CD4-positive, alpha-beta T cell (primary cell): ENCODE data around the gene ESR1. TPM values are rescaled to one million over a fixed set of nuclear protein-coding genes. Genes with fewer than 3 reads are reported as not detected.

ENCODE experiments used
- ATAC-seq: fragments of 200-7000 bp; cut with Tn5 transposase; one replicate; pipeline ENCODE4 v1.10.0; 2022; ENCODE audit warnings: mild to moderate bottlenecking; ENCODE audit not compliant: poor library complexity
- CTCF ChIA-PET: fragments of 350-600 bp; sonication (Branson Sonifier 250); formaldehyde crosslinking; loops from one replicate; lab custom pipeline; 2021; ENCODE audit warnings: antibody characterized with exemption, inconsistent platforms; lab: Charles Lee
- POLR2A ChIA-PET: fragments of 350-600 bp; sonication (Branson Sonifier 250); formaldehyde crosslinking; loops from one replicate; lab custom pipeline; 2021; ENCODE audit warnings: antibody characterized with exemption, inconsistent platforms; lab: Charles Lee
- DNase-seq, 14 experiments: peaks; one replicate each; pipeline ENCODE4 v3.0.0-alpha.2; 2013 to 2020; ENCODE audit warnings: mixed read lengths in 2 of 14
- H3K27ac ChIP-seq, 2 donors: one replicate each; pipeline versions ENCODE4 v1.5.1 to v1.7.0; 2013; ENCODE audit warnings: low read length in 2 of 2, low read depth in 1 of 2, mild to moderate bottlenecking in 1 of 2
- H3K27me3 ChIP-seq, 2 experiments: 1 replicate in 1 of 2; 2 replicates in 1 of 2; pipeline versions ENCODE4 v1.6.1 to v1.7.0; 2013; ENCODE audit warnings: low read length in 2 of 2, control low read depth in 1 of 2, mild to moderate bottlenecking in 1 of 2, moderate library complexity in 1 of 2; ENCODE audit not compliant: insufficient read depth in 2 of 2, control insufficient read depth in 1 of 2
- H3K36me3 ChIP-seq: one replicate; pipeline ENCODE4 v1.6.1; 2013; ENCODE audit warnings: low read length, control low read depth; ENCODE audit not compliant: insufficient read depth
- H3K4me1 ChIP-seq: one replicate; pipeline ENCODE4 v1.6.1; 2013; ENCODE audit warnings: low read length, control low read depth; ENCODE audit not compliant: insufficient read depth
- H3K4me3 ChIP-seq: one replicate; pipeline ENCODE4 v1.5.1; 2013; ENCODE audit warnings: mild to moderate bottlenecking, low read length, moderate library complexity
- H3K9me3 ChIP-seq, 2 experiments: 1 replicate in 1 of 2; 2 replicates in 1 of 2; pipeline versions ENCODE4 v1.6.1 to v1.7.0; 2013; ENCODE audit warnings: low read length in 2 of 2, mild to moderate bottlenecking in 2 of 2, control low read depth in 1 of 2, moderate library complexity in 1 of 2; ENCODE audit not compliant: control insufficient read depth in 1 of 2, insufficient read depth in 1 of 2
- H3K27ac Mint-ChIP-seq: one replicate; pipeline ENCODE4 v1.8.0; 2020; ENCODE audit warnings: mixed read lengths
- H3K27me3 Mint-ChIP-seq: one replicate; pipeline ENCODE4 v1.8.0; 2021; ENCODE audit warnings: mixed read lengths
- H3K36me3 Mint-ChIP-seq: one replicate; pipeline ENCODE4 v1.8.0; 2021; ENCODE audit warnings: low read depth, mixed read lengths
- H3K4me1 Mint-ChIP-seq: one replicate; pipeline ENCODE4 v1.8.0; 2021; ENCODE audit warnings: low read depth, mixed read lengths
- H3K4me3 Mint-ChIP-seq: one replicate; pipeline ENCODE4 v1.8.0; 2020; ENCODE audit warnings: mild to moderate bottlenecking, mixed read lengths
- H3K9me3 Mint-ChIP-seq: one replicate; pipeline ENCODE4 v1.8.0; 2020; ENCODE audit warnings: mixed read lengths
- intact Hi-C, 2 experiments: fragments of 100-400 bp; cut with DNase I in 1 of 2; cut with micrococcal nuclease in 1 of 2; formaldehyde crosslinking; loops; one replicate each; pipeline versions ENCODE4 v1.15.1 to v1.9.0; 2023 to 2025; cut with DNase I, micrococcal nuclease
- total RNA-seq, 174 experiments: library from RNA in 2 of 174; stranded (reverse) in 2 of 174; gene quantifications; one replicate each; pipeline ENCODE4 v1.2.3 and lab custom pipeline; 2021 to 2026
- TF ChIP-seq, protein P1 (sequence below): fragments of 200-600 bp; IDR thresholded peaks from one replicate; pipeline ENCODE4 v1.8.0; 2022; ENCODE audit warnings: antibody characterized with exemption, mild to moderate bottlenecking

The ESR1 gene
- total RNA-seq, 2 experiments from 2014 or later = 2.6 to 2.8 TPM

DNA sequence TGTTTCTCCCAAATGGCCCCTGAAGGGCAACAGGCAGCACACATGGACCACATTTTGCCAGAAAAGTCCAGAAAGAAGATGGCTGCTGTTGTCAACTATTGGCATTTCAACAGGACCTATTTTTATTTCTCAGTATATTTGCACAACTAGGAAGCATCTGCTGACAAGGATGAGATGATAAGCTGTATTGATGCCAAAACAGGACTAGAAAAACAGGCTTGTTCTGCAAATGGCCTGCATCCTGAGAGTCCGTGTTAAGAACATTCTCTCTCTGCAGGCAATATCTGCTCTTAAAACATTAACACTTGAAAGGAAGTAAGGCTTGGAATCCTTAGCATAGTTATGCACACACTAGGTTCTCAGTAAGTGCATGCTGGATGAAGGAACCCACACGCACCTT is 283.7 kb downstream of the ESR1 start:
- Mint-ChIP-seq H3K27ac (no peak overlapping the region), H3K36me3 (no peaks in the 10 kb centered on the region)
- intact Hi-C loops = no loop called here

DNA sequence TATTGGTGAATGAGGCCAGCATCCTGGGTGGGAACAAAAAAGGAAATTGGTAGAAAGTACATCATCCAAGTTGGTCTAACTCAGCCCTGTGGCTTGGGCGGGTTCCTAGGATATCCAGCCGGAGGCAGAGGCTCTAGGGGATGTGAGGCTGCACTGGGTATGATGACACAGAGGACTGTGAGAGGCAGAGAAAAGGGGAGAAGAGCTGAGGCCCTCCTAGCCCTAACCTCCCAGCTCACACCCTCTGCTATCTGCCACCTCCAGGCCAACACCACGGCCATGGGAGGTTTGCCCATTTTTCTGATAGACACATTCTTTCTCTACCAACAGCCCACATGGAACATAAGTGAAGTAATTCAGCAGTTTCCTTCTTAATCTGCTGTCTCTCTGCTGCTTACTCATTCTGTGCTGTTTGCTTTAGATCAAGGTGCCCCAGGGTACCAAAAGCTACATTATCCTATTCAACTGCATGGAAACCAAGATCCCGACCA is 284.4 kb downstream of the ESR1 start:
- Mint-ChIP-seq H3K36me3 (no peaks in the 10 kb centered on the region), H3K27ac (no peak overlapping the region), H3K4me1 (no peaks in the 10 kb centered on the region), H3K9me3 (no peaks in the 10 kb centered on the region), H3K27me3 (no peaks in the 10 kb centered on the region), H3K4me3 (no peak overlapping the region)
- DNase-seq (no peak), ATAC-seq (no peak)
- Histone ChIP-seq H3K36me3 (no peaks in the 10 kb centered on the region), H3K27me3 (no peaks in the 10 kb centered on the region), H3K9me3 (no peaks in the 10 kb centered on the region), H3K27ac (no peak overlapping the region), H3K4me3 (no peak overlapping the region), H3K4me1 (no peaks in the 10 kb centered on the region)
- ChIA-PET POLR2A (no interaction called here), CTCF (no interaction called here)
- intact Hi-C loops = no loop called here
- TF ChIP-seq, protein P1, sequence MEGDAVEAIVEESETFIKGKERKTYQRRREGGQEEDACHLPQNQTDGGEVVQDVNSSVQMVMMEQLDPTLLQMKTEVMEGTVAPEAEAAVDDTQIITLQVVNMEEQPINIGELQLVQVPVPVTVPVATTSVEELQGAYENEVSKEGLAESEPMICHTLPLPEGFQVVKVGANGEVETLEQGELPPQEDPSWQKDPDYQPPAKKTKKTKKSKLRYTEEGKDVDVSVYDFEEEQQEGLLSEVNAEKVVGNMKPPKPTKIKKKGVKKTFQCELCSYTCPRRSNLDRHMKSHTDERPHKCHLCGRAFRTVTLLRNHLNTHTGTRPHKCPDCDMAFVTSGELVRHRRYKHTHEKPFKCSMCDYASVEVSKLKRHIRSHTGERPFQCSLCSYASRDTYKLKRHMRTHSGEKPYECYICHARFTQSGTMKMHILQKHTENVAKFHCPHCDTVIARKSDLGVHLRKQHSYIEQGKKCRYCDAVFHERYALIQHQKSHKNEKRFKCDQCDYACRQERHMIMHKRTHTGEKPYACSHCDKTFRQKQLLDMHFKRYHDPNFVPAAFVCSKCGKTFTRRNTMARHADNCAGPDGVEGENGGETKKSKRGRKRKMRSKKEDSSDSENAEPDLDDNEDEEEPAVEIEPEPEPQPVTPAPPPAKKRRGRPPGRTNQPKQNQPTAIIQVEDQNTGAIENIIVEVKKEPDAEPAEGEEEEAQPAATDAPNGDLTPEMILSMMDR = no peak

More for the DNA sequence above, 283.7 kb downstream of the ESR1 start:
- no peak for ATAC-seq
- Histone ChIP-seq H3K4me3 (no peak overlapping the region), H3K36me3 (no peaks in the 10 kb centered on the region), H3K4me1 (no peaks in the 10 kb centered on the region), H3K9me3 (no peaks in the 10 kb centered on the region), H3K27ac (no peak overlapping the region), H3K27me3 (no peaks in the 10 kb centered on the region)
- H3K4me1 Mint-ChIP-seq = no peaks in the 10 kb centered on the region
- POLR2A ChIA-PET = no interaction called here
- CTCF ChIA-PET = no interaction called here
- no peaks in the 10 kb centered on the region for H3K9me3 Mint-ChIP-seq
- TF ChIP-seq, protein P1 = no peak
- no peaks in the 10 kb centered on the region for H3K27me3 Mint-ChIP-seq
- H3K4me3 Mint-ChIP-seq = no peak overlapping the region
- DNase-seq = no peak

DNA sequence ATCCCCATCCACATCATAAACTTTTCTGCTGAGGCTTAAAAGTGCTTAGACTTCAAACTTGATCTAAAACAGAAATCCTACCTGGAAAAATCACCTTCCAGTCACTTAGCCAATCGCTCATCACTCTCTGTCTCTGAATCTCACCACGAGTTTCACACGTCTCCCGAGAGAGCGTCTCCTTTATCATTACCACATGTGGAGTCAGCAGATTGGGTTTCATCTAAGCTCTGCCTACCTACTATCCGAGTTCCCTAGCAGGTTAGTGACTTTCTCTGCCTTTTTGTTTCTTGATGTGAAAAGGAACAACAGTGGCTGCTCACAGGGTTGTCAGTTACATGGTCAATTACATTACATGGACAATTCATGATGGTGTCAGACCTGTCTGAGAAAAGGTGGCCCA is 286.2 kb downstream of the ESR1 start:
- Histone ChIP-seq H3K36me3 (no peaks in the 10 kb centered on the region), H3K4me1 (no peaks in the 10 kb centered on the region), H3K9me3 (no peaks in the 10 kb centered on the region), H3K4me3 (no peak overlapping the region), H3K27ac (no peak overlapping the region), H3K27me3 (no peaks in the 10 kb centered on the region)
- no peak overlapping the region for H3K4me3 Mint-ChIP-seq
- H3K27me3 Mint-ChIP-seq = no peaks in the 10 kb centered on the region
- ChIA-PET CTCF (no interaction called here), POLR2A (no interaction called here)
- no peaks in the 10 kb centered on the region for H3K4me1 Mint-ChIP-seq
- intact Hi-C loops = no loop called here
- no peaks in the 10 kb centered on the region for H3K9me3 Mint-ChIP-seq
- no peak for ATAC-seq
- no peak for DNase-seq
- TF ChIP-seq, protein P1 = no peak
- no peak overlapping the region for H3K27ac Mint-ChIP-seq
- no peaks in the 10 kb centered on the region for H3K36me3 Mint-ChIP-seq
